ENCODE measurements around the gene GATB.

The GATB gene

GRCh38 chr4:151640381-151640780, 120.4 kb downstream of the GATB start:
- H3K27ac ChIP-seq: no peak overlapping the region
- H3K4me3 ChIP-seq: no peak overlapping the region

- H3K27ac ChIP-seq: no peak overlapping the region
- no peak overlapping the region for H3K4me3 ChIP-seq
Observed at GRCh38 chr4:151638295-151638858, 122.4 kb downstream of the GATB start.

- no peak overlapping the region for H3K27ac ChIP-seq
- H3K4me3 ChIP-seq: no peak overlapping the region
Observed at GRCh38 chr4:151631349-151631748, 129.5 kb downstream of the GATB start.

GRCh38 chr4:151629097-151629783, 131.6 kb downstream of the GATB start:
- no peak overlapping the region for H3K4me3 ChIP-seq
- H3K27ac ChIP-seq: no peak overlapping the region

GRCh38 chr4:151628001-151628608, 132.7 kb downstream of the GATB start:
- no peak overlapping the region for H3K27ac ChIP-seq
- no peak overlapping the region for H3K4me3 ChIP-seq

- Histone ChIP-seq H3K27ac (no peak overlapping the region), H3K4me3 (no peak overlapping the region)
Observed at GRCh38 chr4:151627491-151627890, 133.3 kb downstream of the GATB start.

GRCh38 chr4:151626751-151627150, 134.1 kb downstream of the GATB start:
- Histone ChIP-seq H3K27ac (no peak overlapping the region), H3K4me3 (no peak overlapping the region)

GRCh38 chr4:151626228-151626627, 134.6 kb downstream of the GATB start:
- no peak overlapping the region for H3K27ac ChIP-seq
- H3K4me3 ChIP-seq: no peak overlapping the region

GRCh38 chr4:151624626-151625565, 135.9 kb downstream of the GATB start:
- no peak overlapping the region for H3K27ac ChIP-seq
- no peak overlapping the region for H3K4me3 ChIP-seq
